NK-92 (cell line): ENCODE data around the gene UVRAG.

Source experiments
- DNase-seq: peaks from one replicate; lab custom pipeline; 2025; ENCODE audit not compliant: unreplicated experiment; lab: John Stamatoyannopoulos, UW

UVRAG gene

GRCh38 chr11:76157891-76158290 is 342.9 kb downstream of the UVRAG start:
- no peak for DNase-seq

- no peak for DNase-seq
These were observed 343.6 kb downstream of the UVRAG start for GRCh38 chr11:76158394-76159302.

DNA sequence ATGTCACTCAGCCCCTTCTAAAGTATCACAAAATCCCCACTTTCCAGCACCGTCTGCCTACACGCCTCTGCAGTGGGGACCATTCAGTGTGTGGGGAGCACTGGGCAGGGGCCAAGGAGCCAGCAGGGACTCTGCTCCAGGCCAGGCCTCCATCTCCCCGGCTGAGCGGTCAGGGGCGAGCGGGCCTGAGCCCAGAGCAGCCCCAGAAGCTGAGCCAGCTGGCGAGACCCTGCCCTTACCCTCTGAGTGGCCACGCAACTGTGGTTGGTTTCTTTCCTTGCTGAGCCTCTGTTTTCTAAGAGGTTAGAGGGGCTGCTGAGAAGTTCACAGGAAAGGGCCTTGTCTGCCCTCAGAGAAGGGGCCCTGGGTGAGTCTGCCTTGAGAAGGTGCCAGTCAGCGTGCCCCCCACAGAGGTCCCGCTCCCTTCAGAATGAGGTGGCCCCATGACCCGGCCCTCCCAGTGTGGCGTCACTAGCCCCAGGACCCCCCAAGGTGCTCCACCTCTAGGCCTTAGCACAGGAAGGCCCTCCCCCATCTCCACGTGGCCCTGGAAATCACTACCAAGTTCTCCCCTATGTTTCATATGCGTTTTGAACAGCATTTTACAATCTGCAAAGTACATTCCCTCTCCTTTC is 344.4 kb downstream of the UVRAG start:
- DNase-seq, result no peak

GRCh38 chr11:76159983-76160661 is 345.1 kb downstream of the UVRAG start:
- DNase-seq, result no peak

DNA sequence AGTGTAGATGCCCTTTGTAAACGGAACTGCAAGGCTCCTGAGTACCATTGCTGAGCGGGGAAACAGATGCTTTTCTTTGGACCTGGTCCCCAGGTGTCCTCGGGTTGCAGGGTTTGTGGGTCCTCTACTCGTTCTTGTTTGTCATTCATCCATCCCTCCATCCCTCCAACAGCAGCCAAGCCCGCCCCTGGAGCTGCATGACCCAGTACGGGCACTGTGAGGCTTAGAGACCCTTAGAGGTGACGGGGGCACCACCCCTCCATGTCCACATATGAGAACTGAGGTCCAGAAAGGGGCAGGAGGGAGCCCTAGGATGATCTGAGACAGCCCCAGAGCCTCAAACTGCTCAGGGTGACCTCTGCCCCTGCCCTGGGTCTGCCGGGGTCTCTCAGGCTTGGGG is 345.8 kb downstream of the UVRAG start:
- no peak for DNase-seq

DNA sequence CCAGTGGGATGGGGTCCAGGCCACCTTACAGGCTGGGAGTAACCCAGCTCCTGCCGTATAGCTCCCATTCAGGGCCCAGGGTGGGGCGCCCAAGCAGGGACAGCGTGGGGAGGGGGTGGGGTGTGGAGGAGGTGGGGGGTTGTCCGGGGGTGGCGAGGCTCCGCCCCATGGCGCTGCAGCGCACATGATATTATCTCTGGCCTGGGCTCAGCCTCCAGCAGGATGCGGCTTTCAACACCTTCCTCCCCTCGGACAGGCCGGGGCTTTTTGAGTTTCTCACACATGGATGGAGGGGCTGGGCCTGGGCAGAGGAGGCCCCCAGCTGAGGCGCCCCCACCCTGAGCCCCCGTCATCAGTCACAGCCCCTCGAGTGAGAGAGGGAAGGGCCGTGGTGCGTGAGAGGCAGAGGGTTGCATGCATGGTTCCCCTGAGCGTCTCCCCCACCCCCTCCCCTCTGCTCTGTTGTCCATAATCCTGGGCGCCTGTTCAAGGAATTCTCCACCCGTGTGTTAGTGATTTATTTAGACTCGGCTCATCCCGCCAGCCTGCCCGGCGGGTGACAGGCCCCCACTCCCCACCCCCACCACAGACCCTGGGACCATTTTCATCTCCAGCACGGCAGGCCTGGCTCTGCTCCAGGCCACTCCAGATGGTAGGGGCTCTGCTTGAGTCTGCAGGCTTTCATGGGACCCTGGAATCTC is 346.4 kb downstream of the UVRAG start:
- no peak for DNase-seq

DNA sequence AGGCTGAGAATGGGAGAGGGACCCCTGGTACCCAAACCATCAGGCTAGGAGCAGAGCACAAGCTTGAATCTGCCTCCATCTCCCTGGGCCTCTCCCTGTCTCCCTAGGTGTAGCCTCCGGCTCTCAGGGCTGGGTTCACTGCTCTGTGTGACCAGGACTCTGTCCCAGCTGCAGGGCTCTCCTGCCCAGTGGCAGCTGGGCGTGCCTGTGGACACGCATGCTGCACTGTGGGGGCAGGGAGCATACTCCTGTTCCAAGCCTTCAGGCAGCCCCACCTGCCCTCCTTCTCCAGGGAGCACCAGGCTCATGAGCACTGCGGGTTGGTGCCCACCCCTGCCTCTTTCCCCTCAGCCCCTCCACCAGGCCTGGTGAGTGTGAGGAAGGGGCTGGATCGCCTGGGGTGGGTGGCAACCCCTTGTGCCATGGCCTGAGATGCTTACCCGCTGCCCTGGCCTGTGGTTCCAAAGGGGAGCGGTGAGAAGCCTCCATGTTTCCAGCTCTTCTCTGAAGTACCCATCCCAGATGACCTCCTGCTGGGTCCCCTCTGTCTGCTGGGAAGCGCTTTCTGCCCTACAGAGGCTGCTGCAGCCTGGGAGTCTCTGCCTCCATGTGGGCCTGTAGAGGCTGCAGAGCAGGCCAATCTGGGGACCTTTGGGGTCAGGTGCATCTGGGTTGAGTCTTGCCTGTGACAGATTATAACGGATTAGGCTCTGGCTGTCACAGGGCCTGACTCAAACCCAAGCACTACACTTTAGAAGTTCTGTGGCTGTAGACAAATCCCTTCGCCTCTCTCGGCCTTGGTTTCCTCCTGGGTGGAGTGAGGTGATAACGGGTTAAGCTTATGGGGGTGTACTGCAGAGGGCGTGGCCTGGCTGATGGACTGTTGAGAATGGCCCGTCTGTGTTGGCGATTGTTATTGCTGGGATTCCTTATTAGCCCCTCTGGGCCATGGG is 347.6 kb downstream of the UVRAG start:
- no peak for DNase-seq

GRCh38 chr11:76163289-76163880 is 348.4 kb downstream of the UVRAG start:
- no peak for DNase-seq

DNA sequence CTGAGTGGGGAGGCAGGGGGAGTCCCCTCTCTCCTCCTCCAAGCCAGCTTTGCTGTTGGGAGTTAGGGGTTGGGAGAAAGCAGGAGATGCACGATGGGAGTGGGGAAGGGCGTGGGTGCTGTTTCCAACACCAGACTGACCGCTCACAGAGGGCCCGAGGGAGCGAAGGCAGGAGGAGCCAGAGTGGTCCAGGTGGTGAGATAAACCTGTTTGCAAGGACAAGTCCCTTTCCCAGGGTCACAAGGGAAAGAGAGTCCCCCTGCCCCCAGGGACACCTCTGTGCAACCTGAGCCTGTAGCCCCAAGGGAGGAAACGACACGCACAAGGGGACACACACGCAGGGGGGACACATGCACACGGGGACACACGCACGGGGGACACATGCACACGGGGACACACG is 349.1 kb downstream of the UVRAG start:
- no peak for DNase-seq

- DNase-seq, result no peak
These were observed 350.1 kb downstream of the UVRAG start for GRCh38 chr11:76164861-76165751.

DNA sequence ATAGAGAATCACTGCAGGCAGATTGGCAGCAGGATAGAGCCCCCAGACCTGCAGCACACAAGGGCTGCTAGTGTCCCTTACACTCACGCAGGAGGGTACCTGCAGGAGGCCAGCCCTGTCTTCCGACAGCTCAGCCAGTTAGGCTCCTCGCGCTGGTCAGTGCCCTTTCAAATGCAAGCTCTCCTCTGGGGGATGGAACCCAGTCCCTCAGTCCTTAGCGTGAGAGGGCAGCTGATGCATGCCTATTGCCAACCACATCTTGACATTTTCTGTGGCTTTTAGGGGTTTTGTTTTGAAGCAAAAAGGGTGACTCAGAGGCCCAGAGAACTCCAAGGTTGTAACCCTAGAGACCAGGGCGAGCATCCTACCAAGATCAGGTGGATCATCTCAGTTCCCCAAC is 351.3 kb downstream of the UVRAG start:
- no peak for DNase-seq

DNA sequence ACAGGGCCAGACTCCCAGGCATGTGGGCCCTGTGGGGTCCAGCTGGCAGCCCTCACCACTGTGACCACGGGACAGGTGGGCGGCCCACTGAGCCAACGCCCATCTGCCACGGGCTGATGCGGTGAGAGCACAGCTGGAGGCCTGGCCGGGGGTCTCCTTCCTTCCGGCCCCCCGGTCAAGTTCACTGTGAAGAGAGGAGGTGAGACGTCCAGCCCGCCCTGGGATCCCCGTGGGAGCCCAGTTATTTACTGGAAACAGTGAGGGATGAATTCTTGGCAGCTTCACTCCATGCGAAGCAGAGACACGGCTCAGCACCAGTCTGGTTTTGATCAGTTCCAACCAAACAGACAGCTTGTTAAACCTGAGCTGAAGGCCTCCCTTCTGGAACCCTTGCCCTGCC is 352.6 kb downstream of the UVRAG start:
- DNase-seq, result no peak

DNA sequence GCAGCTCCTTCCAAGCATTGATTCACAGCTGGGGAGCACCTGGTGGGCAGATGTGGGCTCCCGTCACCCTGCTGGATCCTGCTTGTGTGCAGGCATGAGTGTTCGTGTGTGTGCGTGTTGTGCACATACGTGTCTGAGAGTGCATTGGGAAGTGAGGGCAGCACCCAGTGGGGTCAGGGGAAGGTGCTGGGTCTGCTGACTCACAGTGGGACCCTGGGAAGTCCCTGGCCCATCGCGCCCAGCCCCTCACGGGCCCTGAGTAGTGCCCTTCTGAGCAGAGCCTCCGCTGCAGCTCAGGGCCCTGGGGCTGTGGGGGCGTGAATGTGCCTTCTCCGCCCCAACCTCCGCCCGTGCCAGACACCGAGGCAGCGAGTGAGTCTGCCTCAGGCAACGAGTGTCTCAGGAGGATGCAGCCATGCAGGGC is 354.5 kb downstream of the UVRAG start:
- DNase-seq, result no peak

DNA sequence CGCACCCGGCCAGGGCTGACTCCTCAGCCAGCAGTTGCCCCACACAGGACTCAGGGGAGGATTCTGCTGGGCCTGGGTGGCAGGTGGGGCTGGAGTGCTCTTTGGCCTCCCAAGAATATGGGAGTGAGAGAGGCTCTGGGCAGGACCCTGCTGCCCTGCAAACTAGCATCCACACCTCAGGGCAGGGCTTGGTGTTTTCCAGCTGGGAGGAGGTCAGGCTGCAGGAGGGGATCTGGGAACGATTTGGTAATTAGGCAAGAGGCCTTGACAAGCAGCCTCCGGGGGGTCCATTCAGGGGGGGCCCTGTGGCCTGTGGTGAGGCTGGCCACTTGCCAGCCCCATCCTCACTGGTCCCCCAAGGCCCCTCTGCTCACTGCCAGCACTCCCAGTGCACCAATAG is 355.5 kb downstream of the UVRAG start:
- DNase-seq, result no peak

DNA sequence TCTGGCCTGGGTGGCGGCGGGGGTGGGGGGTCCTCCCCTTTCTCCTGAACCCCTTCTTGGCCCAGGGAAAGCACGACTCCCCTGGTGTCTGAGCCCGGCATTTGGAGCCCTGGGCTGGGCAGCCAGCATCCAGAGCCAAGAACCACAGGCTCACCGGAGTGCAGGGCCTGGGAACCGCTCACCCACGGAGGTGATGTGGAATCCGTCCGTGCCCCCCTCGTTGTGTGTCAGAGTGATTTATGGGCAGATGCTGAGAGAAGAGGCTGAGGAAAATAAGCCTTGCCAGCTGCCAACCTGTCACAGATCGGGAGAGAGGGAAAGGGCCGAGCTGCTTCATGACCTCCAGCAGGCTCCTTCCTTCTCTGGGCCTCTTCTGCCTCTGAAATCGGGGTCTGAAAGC is 357.6 kb downstream of the UVRAG start:
- no peak for DNase-seq

GRCh38 chr11:76173663-76174062 is 358.7 kb downstream of the UVRAG start:
- DNase-seq, result no peak

- no peak for DNase-seq
These were observed 359.3 kb downstream of the UVRAG start for GRCh38 chr11:76174330-76174729.

- DNase-seq, result no peak
These were observed 360.8 kb downstream of the UVRAG start for GRCh38 chr11:76175783-76176182.

DNA sequence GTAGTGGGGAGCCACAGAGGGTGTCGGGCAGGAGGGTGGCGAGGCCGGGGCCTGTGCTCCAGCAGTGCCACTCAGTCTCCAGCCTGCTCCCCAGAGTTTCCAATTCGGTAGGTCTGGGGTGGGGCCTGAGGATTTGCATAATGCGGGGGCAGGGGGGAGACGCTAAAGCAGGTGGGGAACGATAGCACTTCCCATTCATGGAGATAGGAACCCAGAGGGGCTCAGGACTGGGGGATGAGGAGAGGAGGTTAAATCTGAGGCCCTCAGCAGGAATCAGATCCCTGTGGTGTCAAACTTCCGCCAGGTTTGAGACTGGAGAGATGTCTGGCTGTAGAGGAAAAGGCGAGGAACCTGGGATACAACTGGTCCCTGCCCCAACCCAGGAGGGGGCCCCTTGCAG is 361.5 kb downstream of the UVRAG start:
- no peak for DNase-seq
